G401 (cell line): ENCODE data around the gene SLC6A20. TPM values are rescaled to one million over a fixed set of nuclear protein-coding genes. Genes with fewer than 3 reads are reported as not detected.

ENCODE experiments used
- DNase-seq: peaks from one replicate; pipeline ENCODE4 v3.0.0-alpha.2; 2015; ENCODE audit warnings: low spot score
- in situ Hi-C: cut with HindIII; loops from 2 replicates; pipeline ENCODE4 v1.10.0; 2016; ENCODE audit warnings: low sequenced_read_pairs, mixed read lengths
- total RNA-seq: library from RNA; depleted of rRNA; stranded (reverse); fragments of >200 nt; shearing (Covaris generic); gene quantifications from 2 replicates; pipeline ENCODE4 v1.2.3, GENCODE V29; 2014

SLC6A20 gene
- total RNA-seq, 1 experiment from 2014 or later, result 2.2 TPM

DNA sequence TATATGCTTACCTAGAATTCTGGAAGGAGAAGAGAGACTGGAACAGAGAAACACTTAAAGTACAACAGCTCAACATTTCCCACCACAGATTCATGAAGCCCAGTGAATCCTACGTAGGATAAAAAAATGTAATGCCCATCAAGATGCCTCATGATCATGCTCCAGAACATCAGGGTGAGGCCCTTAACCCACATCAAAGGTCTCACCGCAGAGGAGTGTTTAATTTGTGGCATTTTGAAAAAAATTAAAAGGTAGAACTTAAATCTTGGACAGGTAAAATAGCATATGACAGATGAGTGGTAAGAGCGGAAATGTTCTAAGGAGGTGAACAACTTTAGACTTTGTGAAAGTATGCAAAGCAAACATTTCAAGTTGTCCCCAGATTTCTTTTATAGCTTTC lies 9.7 kb upstream of the SLC6A20 start:
- in situ Hi-C loops, result no loop called here
- no peak for DNase-seq

DNA sequence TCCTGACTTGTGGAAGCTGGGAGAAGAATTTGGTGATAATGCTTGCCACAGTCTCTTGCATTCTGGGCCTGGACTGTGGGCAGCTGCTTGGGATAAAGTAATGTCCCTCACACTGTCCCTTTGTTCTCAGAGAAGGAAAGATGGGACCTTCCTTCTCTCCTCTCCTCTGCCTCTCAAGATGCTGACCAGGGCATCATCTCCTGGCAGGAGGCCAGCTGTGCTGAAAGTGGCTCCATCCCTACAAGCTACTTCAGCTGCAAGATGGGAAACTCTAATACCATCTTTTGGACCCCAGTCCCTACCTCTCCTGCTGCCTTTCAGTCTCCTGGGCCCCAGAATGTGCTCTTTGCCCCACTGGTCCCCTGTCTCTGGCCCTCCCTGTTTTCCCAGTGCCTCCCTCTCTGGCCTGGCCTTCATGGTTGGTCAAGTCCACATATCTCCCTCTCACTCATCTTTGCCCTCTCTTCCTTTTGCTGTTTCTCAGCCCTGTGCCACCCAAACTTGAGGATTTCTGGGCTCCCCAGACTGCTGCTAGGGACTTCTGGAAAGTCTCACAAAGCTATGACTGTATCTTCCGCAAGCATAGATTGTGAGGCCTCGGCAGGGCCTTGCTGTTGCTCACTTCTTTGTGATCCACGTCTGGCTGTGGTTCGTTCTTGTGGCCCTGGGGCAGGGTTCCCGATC lies 7.1 kb upstream of the SLC6A20 start:
- in situ Hi-C loops, result no loop called here
- DNase-seq, result no peak

DNA sequence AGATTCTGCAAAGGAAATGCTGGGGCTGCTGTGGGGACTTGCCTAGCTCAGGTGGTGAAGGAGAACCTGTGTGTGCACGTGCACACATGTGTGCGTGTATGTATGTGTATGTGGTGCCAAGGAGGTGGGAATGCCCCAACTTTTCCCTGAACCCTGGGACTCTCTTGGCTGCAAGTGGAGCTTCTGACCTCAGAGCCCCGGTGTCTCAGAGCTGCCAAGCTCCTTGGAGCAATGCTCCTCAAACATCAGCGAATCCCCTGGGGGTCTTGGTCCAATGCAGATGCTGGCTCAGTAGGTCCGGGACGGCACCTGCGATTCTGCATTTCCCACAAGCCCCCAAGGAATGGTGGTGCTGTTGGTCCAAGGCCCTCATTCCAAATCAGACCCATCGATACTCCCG lies 5.8 kb upstream of the SLC6A20 start:
- no peak for DNase-seq
- in situ Hi-C loops, result no loop called here

DNA sequence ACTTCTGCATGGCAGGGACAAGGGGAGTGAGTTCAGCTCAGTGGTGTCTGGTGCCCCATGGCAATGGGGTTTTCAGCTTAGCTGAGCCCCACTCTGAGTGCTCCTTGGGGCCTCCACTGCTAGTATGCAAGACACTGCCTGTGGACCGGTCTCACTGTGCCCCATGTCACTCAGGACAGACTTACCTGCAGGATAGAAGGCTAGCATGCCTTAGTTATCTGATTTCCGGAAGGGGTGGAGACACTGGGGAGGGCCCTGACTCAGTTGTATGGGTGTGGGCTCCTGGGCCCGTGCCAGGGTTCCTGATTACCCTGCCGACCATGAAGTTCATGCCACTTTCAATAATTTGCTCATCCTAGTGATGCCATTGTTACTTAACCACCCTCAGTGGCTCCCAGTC lies 4.3 kb upstream of the SLC6A20 start:
- in situ Hi-C loops, result no loop called here
- DNase-seq, result no peak

DNA sequence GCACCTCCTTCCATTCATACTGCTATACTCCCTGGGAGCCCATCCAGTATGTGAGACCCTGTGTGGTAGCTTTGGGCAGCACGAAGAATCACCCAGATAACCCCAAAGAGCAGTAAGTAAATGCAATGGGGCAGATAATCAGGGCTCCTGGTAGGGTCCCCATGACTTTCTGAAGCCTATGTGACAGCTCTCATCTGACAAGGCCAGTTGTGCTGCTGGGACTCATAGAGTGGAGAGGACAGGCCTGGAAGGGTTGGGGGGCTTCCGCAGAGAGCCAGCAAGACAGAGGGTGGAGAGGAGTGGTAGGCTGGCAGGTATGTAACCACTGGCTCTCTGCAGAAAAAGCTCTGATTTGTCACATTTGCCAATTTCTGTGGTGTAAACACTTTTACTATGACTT lies 3.2 kb upstream of the SLC6A20 start:
- in situ Hi-C loops, result no loop called here
- DNase-seq, result no peak

DNA sequence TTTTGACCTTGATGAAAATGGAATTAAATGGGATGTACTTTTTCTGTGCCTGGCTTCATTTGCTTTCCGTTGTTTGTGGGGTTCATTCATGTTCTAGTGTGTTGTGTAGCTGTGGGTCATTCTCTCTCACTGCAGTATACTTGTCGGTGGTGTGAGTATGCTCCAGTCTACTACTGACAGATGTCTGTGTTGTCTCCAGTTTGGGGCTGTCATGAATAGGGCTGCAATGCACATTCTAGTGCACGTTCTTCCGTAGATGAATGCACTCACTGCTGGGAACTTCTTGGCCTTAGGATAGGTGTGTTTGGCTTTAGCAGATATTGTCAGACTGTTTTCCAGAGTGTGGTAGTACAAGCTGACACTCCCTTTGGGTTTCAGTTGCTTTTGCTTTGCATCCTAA lies 1.7 kb upstream of the SLC6A20 start:
- in situ Hi-C loops, result no loop called here
- DNase-seq, result no peak

DNA sequence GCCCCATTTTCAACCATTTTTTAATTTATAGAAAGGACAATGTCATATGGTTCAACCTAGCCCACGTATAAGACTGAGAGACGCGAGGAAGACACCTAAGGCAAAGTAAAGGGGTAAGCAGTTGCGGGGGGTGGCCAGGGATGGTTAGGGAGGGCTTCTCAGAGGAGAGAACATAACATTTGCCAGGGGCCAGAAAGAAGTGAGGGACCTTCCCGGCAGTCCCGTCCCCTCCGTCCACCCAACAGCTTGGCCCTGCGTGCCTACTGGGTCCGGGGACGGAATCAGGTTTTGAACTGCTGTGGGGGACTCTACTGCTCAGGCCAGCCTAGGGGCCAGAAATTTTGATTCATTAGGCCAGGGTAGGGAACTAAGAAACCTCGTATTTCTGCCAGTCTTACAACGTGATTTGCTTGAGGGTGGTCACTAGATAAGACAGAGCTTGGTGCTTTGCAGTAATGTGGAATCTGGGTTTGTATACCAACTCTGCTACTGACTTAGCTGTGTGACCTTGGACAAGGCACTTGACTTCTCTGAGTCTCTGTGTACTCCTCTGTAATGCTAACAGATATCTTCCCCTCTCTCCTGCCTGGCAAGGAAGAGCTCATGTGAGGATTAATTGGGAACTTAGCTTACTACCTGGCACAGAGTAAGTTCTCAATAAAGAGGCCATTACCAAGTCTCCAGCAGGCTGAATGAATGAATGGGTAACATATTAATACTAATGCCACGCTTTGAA lies 734 bp upstream of the SLC6A20 start:
- in situ Hi-C loops, result no loop called here
- no peak for DNase-seq

DNA sequence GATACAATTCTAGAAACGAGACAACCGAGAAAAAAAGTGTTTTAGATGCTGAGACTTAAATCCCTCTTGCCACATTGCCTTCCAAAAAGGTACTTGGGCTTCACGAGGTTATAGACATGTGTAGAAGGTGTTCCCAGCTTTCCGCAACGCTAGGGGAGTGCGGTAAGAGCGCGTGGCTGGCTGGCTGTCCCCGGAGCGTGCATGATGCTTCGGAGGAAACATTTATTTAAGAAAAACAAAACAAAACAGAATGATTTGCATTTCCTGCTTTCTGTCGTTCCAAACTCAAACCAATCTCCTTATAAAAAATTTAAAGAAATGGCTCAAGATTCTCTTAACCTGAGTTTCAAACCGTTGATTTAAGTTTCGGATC lies 841 bp downstream of the SLC6A20 start:
- DNase-seq, result no peak
- in situ Hi-C loops, result no loop called here

DNA sequence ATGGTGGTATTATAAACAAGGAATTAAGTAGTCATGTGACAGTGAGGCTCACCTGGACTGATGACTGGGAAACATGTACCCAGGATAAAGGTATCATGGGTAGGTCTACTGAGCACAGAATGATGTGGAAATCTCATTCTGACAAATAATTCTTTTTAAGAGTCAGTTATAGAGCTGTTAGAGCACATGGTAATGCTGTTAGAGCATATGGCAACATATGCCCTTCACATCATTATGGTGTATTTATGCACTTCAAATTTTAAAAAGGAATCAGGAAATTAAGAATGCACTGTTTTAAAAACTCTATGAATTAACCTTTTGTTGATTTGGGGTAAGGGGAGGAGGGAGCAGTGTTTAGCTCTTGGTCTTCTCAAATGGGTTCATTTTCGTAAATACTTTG lies 1.7 kb downstream of the SLC6A20 start:
- DNase-seq, result no peak
- in situ Hi-C loops, result no loop called here

DNA sequence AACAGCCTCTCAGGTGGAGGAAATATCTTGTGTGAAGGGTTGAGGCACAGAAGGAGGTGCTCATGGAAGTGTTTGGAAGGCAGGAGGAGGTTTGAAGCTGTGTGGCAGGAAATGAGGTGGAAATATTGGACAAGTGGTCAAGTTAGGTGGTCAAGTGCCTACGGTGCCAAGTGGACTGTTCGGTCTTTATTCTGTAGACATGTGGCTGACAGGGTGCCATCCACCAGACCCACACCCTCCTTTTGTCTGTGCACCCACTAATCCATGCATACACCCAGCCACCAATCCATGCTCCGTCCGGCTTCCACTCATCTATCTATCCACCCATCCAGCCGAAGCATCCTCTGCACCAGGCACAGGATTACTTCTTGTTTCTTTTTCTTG lies 2.2 kb downstream of the SLC6A20 start:
- in situ Hi-C loops, result no loop called here
- no peak for DNase-seq

DNA sequence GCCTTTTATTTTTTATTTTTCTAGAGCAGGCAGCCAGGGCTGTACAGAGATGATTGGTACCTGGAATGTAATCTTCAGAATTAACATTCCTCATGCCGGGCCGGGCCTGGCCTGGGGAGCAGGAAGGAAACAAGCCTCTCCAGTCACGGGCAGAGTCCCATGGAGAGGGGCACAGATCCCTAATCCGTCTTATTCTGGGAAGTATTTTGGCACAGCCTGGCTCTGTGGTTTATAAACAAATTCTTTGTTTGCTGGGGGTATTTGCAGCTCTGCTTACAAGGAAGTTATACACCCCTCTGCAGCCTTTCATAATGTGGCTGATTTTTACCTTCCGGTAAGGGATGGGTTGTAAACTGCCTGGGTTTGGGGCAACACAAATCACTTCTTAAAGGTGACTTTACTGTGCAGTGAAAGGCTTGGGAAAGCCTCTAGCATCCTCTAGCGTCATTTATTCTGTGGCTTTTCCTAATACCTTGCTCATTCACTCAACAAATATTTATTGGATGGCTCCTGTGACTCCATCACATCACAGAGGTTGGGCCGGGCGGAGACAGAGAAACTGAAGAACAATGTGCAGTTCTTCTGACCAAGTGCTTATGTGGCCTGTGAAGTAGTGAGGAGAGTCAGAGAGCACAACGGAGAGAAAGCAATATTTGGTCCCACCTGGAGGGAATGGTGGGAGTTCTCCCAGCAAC lies 2.7 kb downstream of the SLC6A20 start:
- in situ Hi-C loops, result no loop called here
- DNase-seq, result no peak

DNA sequence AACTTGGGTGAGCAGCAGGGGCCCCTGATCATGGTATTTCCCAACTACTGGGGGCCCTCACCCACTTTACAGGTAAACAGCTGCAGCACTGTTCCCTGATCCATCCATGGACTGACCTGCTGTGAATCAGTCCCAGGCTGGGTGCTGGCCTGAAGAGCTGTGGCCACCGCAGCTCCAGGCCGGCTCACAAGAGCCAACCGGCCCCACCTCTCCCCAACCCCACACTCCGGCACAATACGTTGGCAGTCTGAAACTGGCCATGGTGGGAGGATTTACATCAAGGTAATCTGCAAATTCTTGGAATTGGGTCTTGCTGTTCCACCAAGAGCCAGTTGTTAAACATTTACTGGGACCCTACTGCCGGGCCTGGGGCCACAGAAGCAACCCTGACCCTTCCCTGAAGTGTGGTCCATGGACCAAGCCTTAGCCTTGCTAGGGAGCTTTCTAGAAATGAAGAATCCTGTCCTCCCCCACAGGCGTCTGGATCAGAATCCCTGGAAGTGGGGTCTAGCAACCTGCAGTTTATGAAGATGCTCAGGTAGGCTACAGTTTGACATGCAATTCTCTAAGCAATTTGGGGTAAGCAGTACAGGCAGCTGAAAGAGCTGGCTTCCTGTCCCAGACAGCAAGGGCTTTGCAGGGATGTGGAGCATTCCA lies 3.7 kb downstream of the SLC6A20 start:
- no peak for DNase-seq
- in situ Hi-C loops, result no loop called here

DNA sequence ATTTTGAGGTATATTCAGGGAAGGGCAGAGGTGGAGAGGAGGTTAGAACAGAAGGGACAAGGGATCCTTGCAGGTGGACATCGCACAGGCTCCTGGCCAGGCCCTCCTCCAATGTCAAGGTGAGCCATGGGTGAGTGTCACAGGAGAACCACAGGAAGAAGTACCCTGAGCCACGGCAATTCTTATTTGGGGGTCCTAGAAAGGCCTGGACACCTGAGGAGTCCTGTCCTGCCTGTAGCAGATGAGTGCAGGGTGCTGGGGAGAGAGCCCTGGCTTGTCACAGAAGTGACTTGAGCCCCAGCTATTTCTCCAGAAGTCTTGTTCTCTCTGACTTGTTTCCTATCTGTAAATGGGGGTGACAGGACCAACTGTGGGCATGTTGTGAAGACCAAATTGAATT lies 4.3 kb downstream of the SLC6A20 start:
- in situ Hi-C loops, result no loop called here

DNA sequence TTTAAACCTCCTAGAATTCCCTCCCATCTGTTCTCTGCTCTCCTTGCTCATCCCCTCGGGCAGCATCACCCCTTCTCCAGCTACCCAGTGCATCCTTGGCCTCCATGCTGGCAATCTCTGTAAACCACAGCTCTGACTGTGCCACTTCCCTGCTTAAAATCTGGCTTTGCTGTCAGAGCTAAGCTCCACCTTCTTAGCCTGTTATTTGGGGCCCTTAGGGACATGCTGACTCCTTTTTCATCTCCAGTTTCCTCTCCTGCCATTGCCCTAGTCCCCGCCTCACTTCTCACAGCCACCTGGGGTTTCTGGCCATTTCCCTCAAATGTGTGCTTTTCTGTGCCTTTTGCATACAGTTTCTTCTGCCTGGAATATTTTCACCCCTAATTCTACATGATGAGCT lies 5.7 kb downstream of the SLC6A20 start:
- DNase-seq, result no peak
- in situ Hi-C loops, result no loop called here

More for the DNA sequence above, 4.3 kb downstream of the SLC6A20 start:
- no peak for DNase-seq

DNA sequence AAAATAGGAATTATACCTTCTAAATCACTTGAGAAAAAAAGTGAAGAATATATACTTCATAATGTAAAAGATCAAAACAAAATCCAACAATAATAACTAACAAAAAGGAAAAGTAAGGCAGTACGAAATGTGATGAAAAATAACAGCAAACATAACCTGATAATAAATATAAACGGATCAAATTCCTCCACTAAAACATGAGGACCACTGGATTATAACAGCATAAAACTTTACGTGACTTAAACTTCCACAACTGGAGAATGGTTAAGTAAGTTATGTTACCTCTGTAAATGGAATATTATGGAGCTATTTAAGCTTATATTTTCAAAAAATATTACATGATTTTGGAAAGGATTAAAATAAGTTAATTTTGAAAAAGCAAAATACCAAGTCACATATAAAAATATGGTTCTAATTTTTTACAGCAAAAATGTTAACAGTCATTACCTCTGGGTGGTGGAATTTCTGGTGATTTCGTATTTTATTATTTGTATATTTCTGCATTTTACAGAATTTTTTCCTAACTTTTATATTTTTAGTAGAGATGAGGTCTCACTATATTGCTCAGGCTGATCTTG lies 7.0 kb downstream of the SLC6A20 start:
- in situ Hi-C loops, result no loop called here
- no peak for DNase-seq

DNA sequence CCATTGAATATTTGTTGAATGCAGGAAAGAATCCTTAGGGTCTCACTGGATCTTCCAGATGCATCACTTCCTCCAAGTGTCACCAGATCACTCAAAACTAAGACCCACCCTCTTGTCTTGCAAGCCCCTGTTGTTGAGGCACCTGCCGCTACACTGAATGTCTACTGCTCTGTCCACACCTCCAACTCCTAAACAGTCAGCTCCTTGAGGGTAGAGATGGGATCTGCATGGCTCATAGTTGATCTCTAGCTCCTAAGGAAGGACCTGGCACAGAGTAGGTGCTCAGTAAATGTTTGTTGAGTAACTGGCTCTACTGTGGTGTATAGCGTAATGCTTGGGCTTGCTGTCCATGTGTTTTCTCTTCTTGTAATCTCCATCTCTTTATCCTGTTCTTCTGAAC lies 8.8 kb downstream of the SLC6A20 start:
- in situ Hi-C loops, result no loop called here
- no peak for DNase-seq

DNA sequence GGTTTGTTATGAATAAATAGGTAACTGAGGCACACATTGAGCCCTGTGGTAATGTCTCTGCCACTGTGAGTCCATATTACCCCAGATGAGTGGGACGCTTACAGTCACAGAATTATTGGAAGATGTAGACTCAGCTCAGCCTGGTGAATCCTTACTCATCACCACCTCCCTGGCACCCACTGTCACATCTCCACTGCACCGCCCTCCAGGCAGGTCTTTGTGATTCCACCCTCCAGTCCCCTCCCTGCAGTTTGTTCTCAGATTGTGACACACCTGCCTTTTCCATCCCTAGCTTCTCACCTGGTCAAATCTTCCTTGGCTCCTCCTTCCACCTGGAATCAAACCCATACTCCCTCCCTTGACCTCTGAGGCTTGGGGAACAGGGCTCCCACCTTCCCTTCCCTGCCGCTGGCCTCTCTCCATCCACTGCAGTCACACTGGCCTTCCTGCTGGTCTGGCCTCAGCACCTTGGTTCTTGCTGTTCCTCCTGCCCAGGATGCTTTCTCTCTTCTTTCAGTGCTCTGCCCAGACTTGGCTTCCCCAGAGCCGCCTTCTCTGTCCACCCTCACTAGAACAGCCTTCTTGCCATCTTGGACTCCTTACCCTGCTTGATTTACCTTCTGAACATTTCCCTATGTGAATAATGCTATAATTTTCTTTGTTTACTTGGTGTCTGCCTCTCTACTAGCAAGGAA lies 9.4 kb downstream of the SLC6A20 start:
- DNase-seq, result no peak
- in situ Hi-C loops, result no loop called here

DNA sequence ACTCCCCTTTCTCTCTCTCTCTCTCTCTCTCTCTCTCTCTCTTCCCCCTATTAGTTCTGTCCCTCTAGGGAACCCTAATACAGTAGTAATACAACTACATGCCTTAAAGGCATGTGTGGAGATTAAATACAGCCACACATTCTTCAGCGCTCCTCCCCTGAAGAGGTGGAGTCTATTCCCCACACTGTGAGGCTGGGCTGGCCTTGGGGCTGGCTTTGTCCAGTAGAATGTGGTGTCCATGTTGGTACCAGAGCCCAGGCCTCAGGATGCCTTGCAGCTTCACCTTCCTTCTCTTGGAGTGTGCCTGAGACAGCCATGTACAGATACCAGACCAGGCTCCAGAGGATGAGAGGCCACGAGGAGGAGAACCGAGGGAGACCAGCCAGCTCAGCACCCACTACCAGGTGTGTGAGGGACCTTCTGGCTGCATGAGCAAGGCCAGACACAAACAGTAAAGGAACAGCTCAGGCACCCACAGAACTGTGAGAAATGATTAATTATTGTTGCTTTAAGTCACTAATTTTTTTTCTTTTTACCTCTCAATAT lies 10.7 kb downstream of the SLC6A20 start:
- DNase-seq, result no peak
- in situ Hi-C loops, result no loop called here

DNA sequence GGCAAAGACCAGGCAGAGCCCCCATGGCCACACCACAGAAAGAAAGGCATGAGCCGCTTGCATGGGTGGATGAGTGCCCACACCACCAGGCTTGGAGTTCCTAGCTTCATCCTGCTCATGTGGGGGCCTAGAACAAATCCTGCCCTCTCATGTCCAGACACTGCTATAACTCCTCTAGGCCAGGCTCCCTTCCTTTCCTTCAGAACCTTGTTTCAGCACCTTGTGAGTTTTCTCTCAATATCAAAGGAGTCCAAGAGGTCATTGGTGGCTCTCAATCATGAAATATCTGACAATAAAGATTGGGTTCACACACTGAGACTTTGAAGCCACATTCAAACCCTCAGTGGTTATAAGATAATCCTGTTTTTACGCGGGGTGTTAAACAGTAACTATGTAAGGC lies 12.7 kb downstream of the SLC6A20 start:
- DNase-seq, result no peak
- in situ Hi-C loops, result no loop called here
